Nucleus accumbens (tissue), 56 donors: Measurements from ENCODE around the gene ZNF276.
A peak's percentile ranks its signal among the peaks of the same experiment; 100 is the strongest.
"Not testable (repeated sequence)": the region's sequence is repeated elsewhere in the genome, so short reads cannot be mapped to it uniquely, and the experiment has no call there.

ENCODE experiments used
- DNase-seq, 56 donors: peaks; one replicate each; lab custom pipeline; 2025; lab: John Stamatoyannopoulos, UW

ZNF276 gene

GRCh38 chr16:89779231-89779908, 58.0 kb downstream of the ZNF276 start:
- peak in 16 of 56 donors; percentile 4 to 43 (median 13) for DNase-seq

GRCh38 chr16:89779909-89780305, 58.6 kb downstream of the ZNF276 start:
- peak in 7 of 56 donors; percentile 9 to 34 (median 20) for DNase-seq

- DNase-seq = no peak
Observed at GRCh38 chr16:89782489-89782888, 61.2 kb downstream of the ZNF276 start.

- not testable (repeated sequence) for DNase-seq
Observed at GRCh38 chr16:89783952-89784351, 62.6 kb downstream of the ZNF276 start.

- DNase-seq = no peak
Observed at GRCh38 chr16:89784406-89784805, 63.1 kb downstream of the ZNF276 start.

- DNase-seq = peak in 14 of 56 donors; percentile 1 to 46 (median 12)
Observed at GRCh38 chr16:89785523-89786155, 64.3 kb downstream of the ZNF276 start.

- no peak for DNase-seq
Observed at GRCh38 chr16:89786474-89787364, 65.4 kb downstream of the ZNF276 start.

- no peak for DNase-seq
Observed at GRCh38 chr16:89787365-89787805, 66.0 kb downstream of the ZNF276 start.
